ENCODE results near the gene ABO. TPM values are rescaled to one million over a fixed set of nuclear protein-coding genes. Genes with fewer than 3 reads are reported as not detected.

Gene ABO
- total RNA-seq, 2 donors from 2014 or later: 0.35 to 1.2 TPM

- H3K4me3 Mint-ChIP-seq: no peak overlapping the region
- H3K27me3 ChIP-seq (ENCODE audit: control insufficient read depth, insufficient read depth, low read length, poor library complexity, severe bottlenecking): no peaks in the 10 kb centered on the region
- H3K9ac ChIP-seq (ENCODE audit: extremely low read depth, low read length, poor library complexity, severe bottlenecking): no peak overlapping the region
- no peak for DNase-seq
- H3K36me3 Mint-ChIP-seq (ENCODE audit: low read depth): no peaks in the 10 kb centered on the region
- no peaks in the 10 kb centered on the region for H3K4me1 ChIP-seq (ENCODE audit: control insufficient read depth, insufficient read depth, low read length)
- no peaks in the 10 kb centered on the region for H3K36me3 ChIP-seq (ENCODE audit: control insufficient read depth, insufficient read depth, low read length)
- H3K27ac ChIP-seq (ENCODE audit: low read depth, low read length): no peak overlapping the region
- TF ChIP-seq, protein P1, sequence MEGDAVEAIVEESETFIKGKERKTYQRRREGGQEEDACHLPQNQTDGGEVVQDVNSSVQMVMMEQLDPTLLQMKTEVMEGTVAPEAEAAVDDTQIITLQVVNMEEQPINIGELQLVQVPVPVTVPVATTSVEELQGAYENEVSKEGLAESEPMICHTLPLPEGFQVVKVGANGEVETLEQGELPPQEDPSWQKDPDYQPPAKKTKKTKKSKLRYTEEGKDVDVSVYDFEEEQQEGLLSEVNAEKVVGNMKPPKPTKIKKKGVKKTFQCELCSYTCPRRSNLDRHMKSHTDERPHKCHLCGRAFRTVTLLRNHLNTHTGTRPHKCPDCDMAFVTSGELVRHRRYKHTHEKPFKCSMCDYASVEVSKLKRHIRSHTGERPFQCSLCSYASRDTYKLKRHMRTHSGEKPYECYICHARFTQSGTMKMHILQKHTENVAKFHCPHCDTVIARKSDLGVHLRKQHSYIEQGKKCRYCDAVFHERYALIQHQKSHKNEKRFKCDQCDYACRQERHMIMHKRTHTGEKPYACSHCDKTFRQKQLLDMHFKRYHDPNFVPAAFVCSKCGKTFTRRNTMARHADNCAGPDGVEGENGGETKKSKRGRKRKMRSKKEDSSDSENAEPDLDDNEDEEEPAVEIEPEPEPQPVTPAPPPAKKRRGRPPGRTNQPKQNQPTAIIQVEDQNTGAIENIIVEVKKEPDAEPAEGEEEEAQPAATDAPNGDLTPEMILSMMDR (conservative IDR thresholded peaks at IDR 0.05): no peak
- H3K9me3 ChIP-seq (ENCODE audit: control insufficient read depth, low read length): no peaks in the 10 kb centered on the region
- WGBS, 2 experiments (ENCODE audit: insufficient coverage in 1 of 2, insufficient read length in 1 of 2): 93 to 96% methylated on average over 11 of the region's 11 CpGs
- H3K4me1 Mint-ChIP-seq: peaks cover 2% of the 10 kb centered on the region
- peaks cover 21% of the 10 kb centered on the region for H3K27me3 Mint-ChIP-seq (ENCODE audit: insufficient read depth)
- H3K9me3 Mint-ChIP-seq: peaks cover 6% of the 10 kb centered on the region
- H3K27ac Mint-ChIP-seq: no peak overlapping the region
- no peak overlapping the region for H3K4me3 ChIP-seq (ENCODE audit: low read length)
These were observed 47.6 kb downstream of the ABO start for GRCh38 chr9:133227242-133227860.

DNA sequence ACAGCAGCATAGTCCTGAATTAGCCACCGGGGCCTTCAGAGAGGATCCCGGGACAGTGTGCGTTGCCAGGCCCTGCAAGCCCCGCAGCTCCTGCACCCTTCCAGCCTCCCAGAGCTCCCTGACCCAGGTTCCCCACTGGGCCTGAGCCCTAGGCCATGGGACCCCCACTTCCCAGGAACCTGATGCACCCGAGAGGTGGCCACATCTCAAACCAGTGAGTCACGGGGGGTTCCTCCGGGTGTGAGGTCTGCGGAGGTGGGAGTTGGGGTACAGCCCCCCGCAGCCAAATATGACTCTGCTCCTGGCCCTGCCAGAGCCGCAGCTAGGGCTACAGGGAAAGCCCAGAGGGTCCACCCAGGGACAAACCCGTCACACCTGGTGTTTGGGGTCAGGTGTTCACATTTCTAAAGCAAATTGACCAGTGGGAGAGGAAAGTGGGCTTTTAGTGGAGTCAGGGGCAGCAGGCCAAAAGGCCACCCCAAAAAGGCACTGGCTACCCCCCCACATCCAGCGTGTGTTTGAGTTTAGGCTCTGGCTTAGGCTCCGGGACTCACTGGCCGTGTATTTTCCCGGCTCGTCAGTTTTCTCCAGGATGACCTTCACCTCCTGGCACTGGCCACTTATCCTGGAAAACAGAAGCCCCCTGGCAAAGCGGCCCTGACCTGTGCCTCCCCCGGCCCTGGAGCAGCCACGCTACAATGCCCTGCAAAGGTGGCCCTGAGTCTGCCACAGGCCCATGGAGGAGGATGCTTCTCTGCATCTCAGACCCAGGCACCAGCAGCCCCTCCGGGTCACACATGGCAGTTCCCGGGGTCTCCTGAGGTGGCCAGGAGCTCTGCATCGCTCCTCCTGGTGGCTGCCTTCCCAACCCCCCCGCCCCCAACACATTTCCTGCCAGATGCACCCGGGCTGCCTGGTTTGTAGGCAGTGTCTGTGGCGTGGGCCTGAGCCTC is 48.5 kb downstream of the ABO start:
- no peak overlapping the region for H3K9ac ChIP-seq (ENCODE audit: extremely low read depth, low read length, poor library complexity, severe bottlenecking)
- H3K4me3 Mint-ChIP-seq: no peak overlapping the region
- peaks cover 6% of the 10 kb centered on the region for H3K9me3 Mint-ChIP-seq
- H3K27me3 ChIP-seq (ENCODE audit: control insufficient read depth, insufficient read depth, low read length, poor library complexity, severe bottlenecking): no peaks in the 10 kb centered on the region
- peaks cover 2% of the 10 kb centered on the region for H3K4me1 Mint-ChIP-seq
- H3K9me3 ChIP-seq (ENCODE audit: control insufficient read depth, low read length): no peaks in the 10 kb centered on the region
- no peak overlapping the region for H3K27ac ChIP-seq (ENCODE audit: low read depth, low read length)
- TF ChIP-seq, protein P1 (conservative IDR thresholded peaks at IDR 0.05): no peak
- H3K36me3 ChIP-seq (ENCODE audit: control insufficient read depth, insufficient read depth, low read length): no peaks in the 10 kb centered on the region
- H3K4me3 ChIP-seq (ENCODE audit: low read length): no peak overlapping the region
- no peak overlapping the region for H3K27ac Mint-ChIP-seq
- H3K27me3 Mint-ChIP-seq (ENCODE audit: insufficient read depth): peaks cover 19% of the 10 kb centered on the region
- WGBS, 2 experiments (ENCODE audit: insufficient coverage in 1 of 2, insufficient read length in 1 of 2): 86 to 100% methylated on average over 4 to 25 of the region's 25 CpGs
- DNase-seq: peak; percentile 63
- no peaks in the 10 kb centered on the region for H3K4me1 ChIP-seq (ENCODE audit: control insufficient read depth, insufficient read depth, low read length)
- no peaks in the 10 kb centered on the region for H3K36me3 Mint-ChIP-seq (ENCODE audit: low read depth)

DNA sequence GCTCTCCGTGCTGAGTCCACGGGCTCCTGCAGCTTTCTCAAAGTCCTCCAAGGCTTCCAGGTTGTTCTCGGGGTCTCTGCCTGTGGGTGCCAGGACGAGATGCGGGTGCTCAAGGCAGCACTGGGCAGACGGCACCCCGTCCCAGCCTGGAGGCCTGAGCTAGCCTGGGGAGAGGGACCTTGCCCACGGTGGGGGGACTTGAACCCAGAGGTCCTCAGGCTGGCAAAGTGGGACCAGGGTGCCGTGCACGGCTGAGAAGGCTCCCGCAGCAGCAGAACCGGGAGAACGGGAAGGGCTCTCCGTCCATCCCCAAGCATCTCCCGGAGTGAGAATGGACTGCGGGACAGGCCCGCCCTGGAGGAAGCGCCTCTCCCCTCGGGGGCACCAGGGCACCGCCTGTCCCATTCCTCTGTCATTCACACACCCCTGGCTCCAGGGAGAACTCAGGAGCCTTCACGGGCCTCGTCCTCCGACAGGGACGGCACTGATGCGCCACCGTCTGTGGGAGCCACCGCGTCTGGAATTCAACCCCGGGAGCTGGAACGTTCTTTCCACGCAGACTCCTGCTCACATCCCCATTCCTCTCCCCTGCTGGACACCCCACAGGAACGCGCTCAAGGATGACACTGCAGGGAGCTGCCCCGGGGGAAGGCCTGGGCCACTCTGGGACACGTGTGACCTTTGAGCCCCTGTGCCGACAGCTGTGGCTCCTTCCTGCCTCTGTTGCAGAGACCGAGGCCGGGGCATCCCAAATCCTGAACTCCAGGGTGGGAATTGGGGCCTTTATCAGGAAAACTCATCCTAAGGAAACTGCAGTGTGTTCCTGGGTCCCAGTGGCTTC is 49.6 kb downstream of the ABO start:
- H3K27ac Mint-ChIP-seq: no peak overlapping the region
- Histone ChIP-seq H3K27ac (ENCODE audit: low read depth, low read length) (no peak overlapping the region), H3K9ac (ENCODE audit: extremely low read depth, low read length, poor library complexity, severe bottlenecking) (no peak overlapping the region), H3K9me3 (ENCODE audit: control insufficient read depth, low read length) (no peaks in the 10 kb centered on the region), H3K27me3 (ENCODE audit: control insufficient read depth, insufficient read depth, low read length, poor library complexity, severe bottlenecking) (no peaks in the 10 kb centered on the region), H3K4me1 (ENCODE audit: control insufficient read depth, insufficient read depth, low read length) (no peaks in the 10 kb centered on the region), H3K36me3 (ENCODE audit: control insufficient read depth, insufficient read depth, low read length) (no peaks in the 10 kb centered on the region), H3K4me3 (ENCODE audit: low read length) (no peak overlapping the region)
- H3K4me1 Mint-ChIP-seq: peaks cover 2% of the 10 kb centered on the region
- TF ChIP-seq, protein P1 (conservative IDR thresholded peaks at IDR 0.05): no peak
- H3K36me3 Mint-ChIP-seq (ENCODE audit: low read depth): no peaks in the 10 kb centered on the region
- H3K27me3 Mint-ChIP-seq (ENCODE audit: insufficient read depth): peaks cover 23% of the 10 kb centered on the region
- H3K4me3 Mint-ChIP-seq: no peak overlapping the region
- no peak for DNase-seq
- H3K9me3 Mint-ChIP-seq: peaks cover 5% of the 10 kb centered on the region
- 86 to 89% methylated on average over 23 to 38 of the region's 38 CpGs for WGBS, 2 experiments (ENCODE audit: insufficient coverage in 1 of 2, insufficient read length in 1 of 2)
